Daoy (cell line): ENCODE measurements around the gene CCDC171. TPM values are rescaled to one million over a fixed set of nuclear protein-coding genes. Genes with fewer than 3 reads are reported as not detected.
A peak's percentile ranks its signal among the peaks of the same experiment; 100 is the strongest.
"Not testable (repeated sequence)": the region's sequence is repeated elsewhere in the genome, so short reads cannot be mapped to it uniquely, and the experiment has no call there.

Experiments used
- DNase-seq: peaks from one replicate; pipeline ENCODE4 v3.0.0-alpha.2; 2015; ENCODE audit warnings: low read depth
- total RNA-seq: library from RNA; depleted of rRNA; stranded (reverse); fragments of >200 nt; shearing (Covaris generic); gene quantifications from 2 replicates; pipeline ENCODE4 v1.2.3, GENCODE V29; 2014

The CCDC171 gene
- total RNA-seq, 1 experiment from 2014 or later, result 0.57 TPM

GRCh38 chr9:15696979-15697378 lies 144.1 kb downstream of the CCDC171 start:
- DNase-seq, result peak; percentile 1

DNA sequence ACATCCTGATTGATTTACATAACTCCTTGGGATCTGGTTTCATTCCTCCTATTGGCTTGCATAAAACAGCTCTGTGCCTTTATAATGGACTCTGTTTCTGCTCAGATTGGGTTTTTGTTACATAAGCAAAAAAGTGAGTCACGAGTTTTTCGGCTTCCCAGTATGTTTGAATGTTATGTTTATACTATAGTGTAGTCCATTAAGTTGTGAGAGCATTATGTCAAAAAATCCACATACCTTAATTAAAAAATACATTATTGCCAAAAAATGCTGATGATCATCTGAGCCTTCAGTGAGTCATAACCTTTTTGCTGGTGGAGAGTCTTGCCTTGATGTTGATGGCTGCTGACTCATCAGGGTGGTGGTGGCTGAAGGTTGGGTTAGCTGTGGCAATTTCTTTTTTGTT lies 144.6 kb downstream of the CCDC171 start:
- peak; percentile 60 for DNase-seq

GRCh38 chr9:15699876-15700559 lies 147.2 kb downstream of the CCDC171 start:
- DNase-seq, result not testable (repeated sequence)

DNA sequence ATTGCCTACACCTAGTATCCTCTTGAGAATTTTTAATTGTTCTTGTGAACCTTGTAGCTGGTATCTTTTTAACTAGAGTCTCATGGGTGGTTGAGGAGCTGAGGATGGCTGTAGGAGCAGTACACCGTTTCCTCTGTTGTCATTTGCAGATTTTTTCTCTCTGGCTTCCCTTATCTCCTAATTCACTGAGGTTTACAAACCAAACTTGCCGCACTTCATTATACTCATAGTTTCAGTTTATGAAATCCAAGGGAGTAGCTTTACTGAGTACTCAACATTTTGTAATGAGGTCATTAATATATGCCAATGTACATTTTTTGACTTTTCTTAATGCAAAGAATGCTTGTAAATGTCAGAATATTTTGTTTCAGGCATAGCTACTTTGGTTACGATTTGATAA lies 154.2 kb downstream of the CCDC171 start:
- no peak for DNase-seq

GRCh38 chr9:15711531-15711930 lies 158.7 kb downstream of the CCDC171 start:
- DNase-seq, result no peak

GRCh38 chr9:15711931-15712330 lies 159.1 kb downstream of the CCDC171 start:
- DNase-seq, result no peak

GRCh38 chr9:15714746-15715145 lies 161.9 kb downstream of the CCDC171 start:
- DNase-seq, result no peak

GRCh38 chr9:15717290-15717967 lies 164.6 kb downstream of the CCDC171 start:
- no peak for DNase-seq

GRCh38 chr9:15718423-15718822 lies 165.6 kb downstream of the CCDC171 start:
- no peak for DNase-seq

GRCh38 chr9:15720861-15721260 lies 168.0 kb downstream of the CCDC171 start:
- no peak for DNase-seq

GRCh38 chr9:15722888-15723287 lies 170.0 kb downstream of the CCDC171 start:
- DNase-seq, result no peak

DNA sequence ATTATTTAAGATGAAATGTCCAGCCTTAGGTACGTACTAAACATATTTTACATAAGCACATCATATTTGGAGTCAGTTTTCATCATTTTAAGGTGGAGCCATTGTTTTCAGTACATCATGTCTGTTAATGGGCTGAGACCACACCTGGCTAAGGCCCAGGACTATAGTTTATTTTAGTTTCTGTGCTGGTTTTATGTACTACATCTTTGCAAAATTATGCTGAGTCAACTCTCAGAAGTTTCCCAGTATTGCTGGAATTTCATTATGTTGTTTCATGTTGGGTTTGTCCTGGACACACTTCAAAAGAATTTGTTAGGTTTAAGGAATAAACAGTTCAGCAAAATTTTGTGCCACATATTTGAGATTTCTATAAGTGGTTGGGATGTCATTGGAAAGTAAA lies 171.2 kb downstream of the CCDC171 start:
- DNase-seq, result peak; percentile 1

DNA sequence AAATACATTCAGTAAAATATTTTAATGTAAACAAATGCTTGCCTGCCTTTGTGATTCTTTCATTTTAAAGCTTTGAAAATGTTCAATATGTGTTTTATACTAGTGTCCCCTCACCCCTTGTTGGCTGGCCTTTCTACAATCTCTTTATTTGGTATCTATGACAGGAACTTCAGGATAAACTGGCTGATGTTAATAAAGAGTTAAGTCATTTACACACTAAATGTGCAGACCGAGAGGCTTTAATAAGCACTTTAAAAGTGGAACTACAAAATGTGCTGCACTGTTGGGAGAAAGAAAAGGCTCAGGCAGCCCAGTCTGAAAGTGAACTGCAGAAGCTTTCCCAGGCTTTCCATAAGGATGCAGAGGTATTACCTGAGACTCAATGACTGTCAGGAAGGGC lies 171.8 kb downstream of the CCDC171 start:
- DNase-seq, result no peak

DNA sequence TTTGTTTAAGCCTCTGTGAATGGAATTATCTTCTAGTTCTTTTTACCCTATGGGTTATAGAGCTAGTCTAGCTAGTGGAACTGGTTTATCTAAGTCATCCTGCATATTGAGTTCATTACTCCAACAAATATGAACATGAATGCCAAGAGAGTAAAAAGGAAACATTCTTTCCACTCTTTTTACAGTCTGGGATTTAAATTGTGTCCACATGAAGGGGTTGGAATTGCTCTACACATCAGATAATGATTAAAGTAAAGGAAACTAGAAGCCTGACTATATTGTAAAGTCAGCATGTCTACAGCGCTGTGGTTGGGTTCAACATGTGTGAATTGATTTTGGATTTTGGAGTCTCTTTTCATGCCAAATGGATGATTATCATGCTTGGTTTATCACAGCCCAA lies 173.1 kb downstream of the CCDC171 start:
- no peak for DNase-seq

GRCh38 chr9:15729507-15729906 lies 176.7 kb downstream of the CCDC171 start:
- no peak for DNase-seq

- DNase-seq, result peak; percentile 60
Observed at GRCh38 chr9:15735083-15735857, 182.4 kb downstream of the CCDC171 start.

DNA sequence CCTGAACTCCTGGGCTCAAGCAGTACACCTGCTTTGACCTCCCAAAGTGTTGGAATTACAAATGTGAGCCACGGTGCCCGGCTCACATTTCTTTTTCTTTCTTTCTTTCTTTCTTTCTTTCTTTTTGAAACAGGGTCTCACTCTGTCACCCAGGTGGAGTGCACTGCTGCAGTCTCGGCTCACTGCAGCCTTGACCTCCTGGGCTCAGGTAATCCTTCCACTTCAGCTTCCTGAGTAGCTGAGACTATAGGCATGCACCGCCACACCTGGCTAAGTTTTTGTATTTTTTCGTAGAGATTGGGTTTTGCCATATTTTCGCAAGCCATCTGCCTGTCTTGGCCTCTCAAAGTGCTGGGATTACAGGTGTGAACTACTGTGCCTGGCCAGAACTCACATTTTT lies 183.7 kb downstream of the CCDC171 start:
- no peak for DNase-seq

DNA sequence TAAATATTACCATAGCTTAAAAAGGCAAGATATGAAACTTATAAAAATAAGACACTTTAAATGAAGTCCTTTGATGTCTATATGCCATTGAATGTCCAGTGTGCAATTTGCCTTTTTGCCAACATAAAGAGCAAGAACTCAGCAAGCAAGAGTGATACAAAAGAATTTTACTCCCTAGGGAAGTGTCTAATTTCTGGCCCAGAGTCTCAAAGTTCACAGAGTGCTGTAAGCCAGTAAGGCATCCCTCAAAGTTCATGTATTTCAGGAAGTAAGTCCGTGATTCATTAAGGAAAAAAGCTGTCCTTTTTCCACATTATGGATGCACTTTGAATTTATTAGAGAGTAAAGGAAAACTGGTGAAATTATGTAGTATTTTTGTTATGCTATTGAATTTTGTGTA lies 185.2 kb downstream of the CCDC171 start:
- no peak for DNase-seq

DNA sequence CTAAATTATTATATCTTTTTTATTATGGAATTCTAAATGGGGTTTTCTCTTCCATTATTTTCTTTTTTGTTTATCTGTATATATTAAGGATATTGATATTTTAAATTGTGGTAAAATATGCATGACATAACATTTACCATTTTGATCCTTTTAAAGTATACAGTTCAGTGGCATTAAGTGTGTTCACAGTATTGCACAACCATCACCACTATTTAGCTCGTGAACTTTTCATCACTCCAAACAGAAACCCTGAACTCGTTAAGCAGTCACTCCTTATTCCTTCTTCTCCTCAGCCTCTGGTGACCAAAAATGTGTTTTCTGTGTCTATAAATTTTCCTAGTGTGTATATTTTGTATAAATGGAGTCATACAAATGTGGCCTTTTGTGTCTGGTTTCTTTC lies 188.2 kb downstream of the CCDC171 start:
- no peak for DNase-seq

- DNase-seq, result no peak
Observed at GRCh38 chr9:15743512-15743911, 190.7 kb downstream of the CCDC171 start.

- no peak for DNase-seq
Observed at GRCh38 chr9:15744196-15744595, 191.4 kb downstream of the CCDC171 start.

GRCh38 chr9:15746905-15747304 lies 194.1 kb downstream of the CCDC171 start:
- DNase-seq, result no peak

GRCh38 chr9:15755660-15756059 lies 202.8 kb downstream of the CCDC171 start:
- DNase-seq, result no peak
